Endothelial cell of umbilical vein (primary cell): ENCODE data around the gene THOP1. TPM values are rescaled to one million over a fixed set of nuclear protein-coding genes. Genes with fewer than 3 reads are reported as not detected.

Experiments used
- BruUV-seq: library from RNA; stranded (reverse); fragments of 400-500 nt; replicated peaks from 2 replicates; lab custom pipeline; 2021; lab: Mats Ljungman, UMichigan
- CTCF ChIA-PET: fragments of 300-600, 350-600 bp; sonication (Branson Sonifier 250); formaldehyde crosslinking; loops from one replicate; lab custom pipeline; 2021; ENCODE audit warnings: antibody characterized with exemption, inconsistent platforms; lab: Charles Lee
- POLR2A ChIA-PET: fragments of 300-600, 350-600 bp; sonication (Branson Sonifier 250); formaldehyde crosslinking; loops from one replicate; lab custom pipeline; 2021; ENCODE audit warnings: antibody characterized with exemption, inconsistent platforms; lab: Charles Lee
- DNase-seq: peaks from one replicate; pipeline ENCODE4 v3.0.0-alpha.2; 2011; ENCODE audit warnings: low read depth, low spot score
- FAIRE-seq: peaks from 2 replicates; lab custom pipeline; 2011; peaks lifted over from hg19 to GRCh38; lab: Jason Lieb, UNC
- H2AFZ ChIP-seq: 2 replicates; pipeline ENCODE4 v1.6.0; 2012; ENCODE audit warnings: low read depth, low read length, control low read depth, inconsistent platforms
- H3K27ac ChIP-seq: 2 replicates; pipeline ENCODE4 v1.5.1; 2011; ENCODE audit warnings: low read depth, mild to moderate bottlenecking, control low read depth, low read length, moderate library complexity; ENCODE audit not compliant: insufficient read depth
- H3K27me3 ChIP-seq, 2 experiments: 2 replicates each; pipeline versions ENCODE4 v1.6.0 to v1.6.1; 2011; ENCODE audit warnings: low read length in 2 of 2, mixed read lengths in 1 of 2; ENCODE audit not compliant: control insufficient read depth in 2 of 2, insufficient read depth in 2 of 2
- H3K36me3 ChIP-seq, 2 experiments: 2 replicates in 1 of 2; 3 replicates in 1 of 2; pipeline ENCODE4 v1.5.1; 2011; ENCODE audit warnings: low read length in 2 of 2, mild to moderate bottlenecking in 1 of 2, moderate library complexity in 1 of 2; ENCODE audit not compliant: control insufficient read depth in 2 of 2, insufficient read depth in 2 of 2; ENCODE audit errors: extremely low read depth in 1 of 2
- H3K4me1 ChIP-seq: 3 replicates; pipeline ENCODE4 v1.5.1; 2011; ENCODE audit warnings: mild to moderate bottlenecking, low read length; ENCODE audit not compliant: control insufficient read depth, insufficient read depth; ENCODE audit errors: extremely low read depth
- H3K4me2 ChIP-seq: 2 replicates; pipeline ENCODE4 v1.6.1; 2011; ENCODE audit warnings: low read length, control low read depth, mixed read lengths; ENCODE audit not compliant: insufficient read depth
- H3K4me3 ChIP-seq, 3 experiments: fragments of 200-600 bp in 1 of 3; sonication (generic), shearing (Covaris generic) in 1 of 3; replicated peaks in 1 of 3; 2 replicates each; pipeline ENCODE4 v1.5.1; 2011 to 2016; ENCODE audit warnings: control low read depth in 3 of 3, low read length in 3 of 3, mild to moderate bottlenecking in 2 of 3, inconsistent platforms in 1 of 3, low read depth in 1 of 3, moderate library complexity in 1 of 3; ENCODE audit not compliant: insufficient read depth in 1 of 3
- H3K79me2 ChIP-seq: 2 replicates; pipeline ENCODE4 v1.6.0; 2012; ENCODE audit warnings: low read length, inconsistent platforms; ENCODE audit not compliant: control insufficient read depth, insufficient read depth
- H3K9ac ChIP-seq: replicated peaks from 2 replicates; pipeline ENCODE3; 2011; ENCODE audit warnings: low read length, control low read depth; ENCODE audit not compliant: insufficient read depth; ENCODE audit errors: extremely low read depth
- H3K9me1 ChIP-seq: replicated peaks from 3 replicates; pipeline ENCODE4 v1.6.0; 2011; ENCODE audit warnings: mild to moderate bottlenecking, low read length; ENCODE audit not compliant: control insufficient read depth, insufficient read depth; ENCODE audit errors: extremely low read depth
- H3K9me3 ChIP-seq: replicated peaks from 2 replicates; pipeline ENCODE4 v1.5.1; 2012; ENCODE audit warnings: low read length, inconsistent platforms; ENCODE audit not compliant: control insufficient read depth, insufficient read depth
- H4K20me1 ChIP-seq: replicated peaks from 2 replicates; pipeline ENCODE3; 2011; ENCODE audit warnings: mild to moderate bottlenecking, low read length; ENCODE audit not compliant: control insufficient read depth, insufficient read depth; ENCODE audit errors: extremely low read depth
- EZH2 ChIP-seq: IDR thresholded peaks from 2 replicates; pipeline ENCODE4 v1.6.1; 2012; ENCODE audit warnings: borderline replicate concordance, low read depth, mild to moderate bottlenecking, moderate library complexity, low read length, inconsistent platforms; ENCODE audit not compliant: severe bottlenecking
- FOS ChIP-seq: IDR thresholded peaks from 2 replicates; pipeline ENCODE4 v1.6.1; 2011; ENCODE audit warnings: mild to moderate bottlenecking, low read length, moderate library complexity, borderline replicate concordance; ENCODE audit not compliant: insufficient read depth
- GATA2 ChIP-seq: IDR thresholded peaks from 2 replicates; pipeline ENCODE4 v1.7.0; 2011; ENCODE audit warnings: low read depth, mild to moderate bottlenecking, moderate library complexity, mixed read lengths, low read length; ENCODE audit not compliant: insufficient read length, insufficient read depth
- JUN ChIP-seq: IDR thresholded peaks from 2 replicates; pipeline ENCODE4 v1.6.1; 2011; ENCODE audit warnings: borderline replicate concordance, low read depth; ENCODE audit not compliant: insufficient read length, insufficient read depth
- MYC ChIP-seq: IDR thresholded peaks from one replicate; pipeline ENCODE4 v1.6.1; 2011; ENCODE audit warnings: mild to moderate bottlenecking, low read depth, low read length
- POLR2A ChIP-seq: IDR thresholded peaks from 2 replicates; pipeline ENCODE4 v1.6.1; 2012; ENCODE audit warnings: low read depth, mild to moderate bottlenecking, control low read depth, low read length
- POLR2AphosphoS5 ChIP-seq: IDR thresholded peaks from 2 replicates; pipeline ENCODE4 v1.6.1; 2012; ENCODE audit warnings: low read depth, mild to moderate bottlenecking, control low read depth, low read length, moderate library complexity; ENCODE audit not compliant: insufficient read depth
- dilution Hi-C: fragments of 300-500 bp; cut with MboI; formaldehyde crosslinking; loops from one replicate; pipeline ENCODE4 v1.15.0; 2019; ENCODE audit warnings: low sequenced_read_pairs; ENCODE audit not compliant: extremely low pct_ligation_motif_present
- intact Hi-C: fragments of 100-400 bp; cut with micrococcal nuclease; formaldehyde crosslinking; loops from one replicate; pipeline ENCODE4 v1.10.0; 2022
- polyA plus RNA-seq, 4 experiments: library from polyadenylated mRNA; depleted of rRNA in 3 of 4; stranded (reverse) in 3 of 4; unstranded in 1 of 4; fragments of >200 nt; gene quantifications; 2 replicates each; pipeline versions ENCODE4 v1.2.1 to v1.2.3, GENCODE V29; 2011 to 2012; ENCODE audit warnings: missing spikeins in 1 of 4
- total RNA-seq: library from RNA; stranded (reverse); gene quantifications from 2 replicates; pipeline ENCODE4 v1.2.3, GENCODE V29; 2021
- TF ChIP-seq, protein P1 (sequence below): IDR thresholded peaks from 2 replicates; pipeline ENCODE4 v1.6.1; 2011; ENCODE audit not compliant: insufficient read depth, insufficient read length
- TF ChIP-seq, protein P2 (sequence below), 2 donors: IDR thresholded peaks; 1 replicate in 1 of 2; 2 replicates in 1 of 2; pipeline ENCODE4 v1.5.1; 2011; ENCODE audit warnings: low read length in 2 of 2, mild to moderate bottlenecking in 2 of 2, moderate library complexity in 2 of 2, control low read depth in 1 of 2, inconsistent platforms in 1 of 2, low read depth in 1 of 2; ENCODE audit not compliant: insufficient read depth in 1 of 2; ENCODE audit errors: extremely low read depth in 1 of 2

THOP1 gene
- total and polyA plus RNA-seq, 2 donors (not counting 3 experiments of a cell fraction or from before 2014, with no cell fraction given) = 88.0 to 115 TPM

DNA sequence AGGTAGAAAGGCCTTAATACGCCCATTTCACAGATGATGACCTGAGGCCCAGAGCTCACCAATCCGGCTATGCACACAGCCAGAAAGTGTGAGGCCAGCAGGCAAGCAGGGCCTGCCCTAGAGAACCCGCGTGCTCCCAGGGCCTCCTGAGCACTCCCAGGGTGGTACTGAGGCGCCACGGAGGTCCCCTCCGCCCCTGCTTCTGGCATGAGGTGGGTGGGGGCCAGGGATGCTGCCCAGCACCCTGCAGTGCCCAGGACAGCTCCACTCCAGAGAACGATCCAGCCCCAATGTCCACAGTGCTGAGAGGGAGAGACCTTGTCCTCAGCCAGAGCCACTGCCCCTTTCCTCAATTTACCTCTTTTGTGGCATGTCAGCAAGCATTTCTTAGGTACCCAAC is 16.1 kb upstream of the THOP1 start:
- H3K4me2 ChIP-seq = no peak overlapping the region
- BruUV-seq = no TSS peak
- no peak for TF ChIP-seq GATA2
- no peak for TF ChIP-seq MYC
- TF ChIP-seq POLR2AphosphoS5 = no peak
- TF ChIP-seq FOS = no peak
- TF ChIP-seq, protein P1, sequence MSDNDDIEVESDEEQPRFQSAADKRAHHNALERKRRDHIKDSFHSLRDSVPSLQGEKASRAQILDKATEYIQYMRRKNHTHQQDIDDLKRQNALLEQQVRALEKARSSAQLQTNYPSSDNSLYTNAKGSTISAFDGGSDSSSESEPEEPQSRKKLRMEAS = no peak
- TF ChIP-seq JUN = no peak
- TF ChIP-seq POLR2A = no peak
- TF ChIP-seq EZH2 = no peak
- TF ChIP-seq, protein P2, sequence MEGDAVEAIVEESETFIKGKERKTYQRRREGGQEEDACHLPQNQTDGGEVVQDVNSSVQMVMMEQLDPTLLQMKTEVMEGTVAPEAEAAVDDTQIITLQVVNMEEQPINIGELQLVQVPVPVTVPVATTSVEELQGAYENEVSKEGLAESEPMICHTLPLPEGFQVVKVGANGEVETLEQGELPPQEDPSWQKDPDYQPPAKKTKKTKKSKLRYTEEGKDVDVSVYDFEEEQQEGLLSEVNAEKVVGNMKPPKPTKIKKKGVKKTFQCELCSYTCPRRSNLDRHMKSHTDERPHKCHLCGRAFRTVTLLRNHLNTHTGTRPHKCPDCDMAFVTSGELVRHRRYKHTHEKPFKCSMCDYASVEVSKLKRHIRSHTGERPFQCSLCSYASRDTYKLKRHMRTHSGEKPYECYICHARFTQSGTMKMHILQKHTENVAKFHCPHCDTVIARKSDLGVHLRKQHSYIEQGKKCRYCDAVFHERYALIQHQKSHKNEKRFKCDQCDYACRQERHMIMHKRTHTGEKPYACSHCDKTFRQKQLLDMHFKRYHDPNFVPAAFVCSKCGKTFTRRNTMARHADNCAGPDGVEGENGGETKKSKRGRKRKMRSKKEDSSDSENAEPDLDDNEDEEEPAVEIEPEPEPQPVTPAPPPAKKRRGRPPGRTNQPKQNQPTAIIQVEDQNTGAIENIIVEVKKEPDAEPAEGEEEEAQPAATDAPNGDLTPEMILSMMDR (IDR thresholded peaks at IDR 0.05; ENCODE audit: extremely low read depth in 1 of 2, insufficient read depth in 1 of 2, low read depth in 1 of 2, low read length in 2 of 2) = no peak
- intact Hi-C loops = no loop called here
- H3K9ac ChIP-seq = no peak overlapping the region
- peaks cover 38% of the 10 kb centered on the region for H3K79me2 ChIP-seq
- DNase-seq = no peak
- dilution Hi-C loops = no loop called here
- no peaks in the 10 kb centered on the region for H4K20me1 ChIP-seq
- H3K27me3 ChIP-seq = no peaks in the 10 kb centered on the region
- H3K27ac ChIP-seq = no peak overlapping the region
- ChIA-PET CTCF (no interaction called here), POLR2A (no interaction called here)
- peaks cover 0 to 28% of the 10 kb centered on the region in 2 experiments for H3K36me3 ChIP-seq
- H3K9me3 ChIP-seq = no peaks in the 10 kb centered on the region
- H3K4me3 ChIP-seq = no peak overlapping the region
- no peaks in the 10 kb centered on the region for H3K9me1 ChIP-seq
- no peaks in the 10 kb centered on the region for H3K4me1 ChIP-seq
- FAIRE-seq = no peak
- H2AFZ ChIP-seq = no peak overlapping the region
